ENCODE results near the gene YIPF4. TPM values are rescaled to one million over a fixed set of nuclear protein-coding genes. Genes with fewer than 3 reads are reported as not detected.
"Not testable (repeated sequence)": the region's sequence is repeated elsewhere in the genome, so short reads cannot be mapped to it uniquely, and the experiment has no call there.

The YIPF4 gene
- total and polyA plus RNA-seq, 2 donors (not counting 3 experiments of a cell fraction or from before 2014, with no cell fraction given) = 8.6 to 40.1 TPM

DNA sequence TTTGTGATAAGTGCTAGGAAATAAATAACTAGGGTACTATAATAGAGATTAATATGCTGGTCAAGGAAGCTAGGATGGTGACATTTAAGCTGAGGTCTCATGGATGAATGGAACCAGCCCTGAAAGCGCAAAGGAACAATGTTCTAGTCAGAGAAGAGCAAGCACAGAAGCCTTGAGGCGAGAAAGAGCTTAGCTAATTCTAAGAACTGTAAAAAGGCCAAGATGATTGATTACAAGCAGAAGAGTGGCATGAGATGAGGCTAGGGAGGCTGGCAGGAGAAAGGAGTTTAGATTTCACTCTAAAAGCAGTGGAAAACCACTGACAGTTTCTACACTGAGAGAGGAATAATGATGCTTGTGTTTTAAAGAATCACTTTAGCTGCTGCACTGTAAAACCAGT, 3.4 kb upstream of the YIPF4 start:
- no TSS peak for BruUV-seq (replicated peaks)
- intact Hi-C loops (cut with micrococcal nuclease) = no loop called here
- Histone ChIP-seq H3K9me3 (replicated peaks; ENCODE audit: control insufficient read depth, insufficient read depth, low read length) (no peaks in the 10 kb centered on the region), H3K27me3 (ENCODE audit: control insufficient read depth in 2 of 2, insufficient read depth in 2 of 2, low read length in 2 of 2) (peaks cover 0 to 2% of the 10 kb centered on the region in 2 experiments), H3K4me2 (ENCODE audit: insufficient read depth, low read length) (no peak overlapping the region), H3K36me3 (ENCODE audit: control insufficient read depth in 2 of 2, extremely low read depth in 1 of 2, insufficient read depth in 2 of 2, low read length in 2 of 2) (no peaks in the 10 kb centered on the region), H2AFZ (ENCODE audit: low read depth, low read length) (no peak overlapping the region), H3K79me2 (ENCODE audit: control insufficient read depth, insufficient read depth, low read length) (peaks cover 15% of the 10 kb centered on the region), H3K27ac (ENCODE audit: insufficient read depth, low read depth, low read length) (no peak overlapping the region), H4K20me1 (replicated peaks; ENCODE audit: control insufficient read depth, extremely low read depth, insufficient read depth, low read length) (no peaks in the 10 kb centered on the region), H3K9me1 (replicated peaks; ENCODE audit: control insufficient read depth, extremely low read depth, insufficient read depth, low read length) (no peaks in the 10 kb centered on the region), H3K4me1 (ENCODE audit: control insufficient read depth, extremely low read depth, insufficient read depth, low read length) (peaks cover 11% of the 10 kb centered on the region), H3K4me3 (replicated peaks in 1 of 3; ENCODE audit: insufficient read depth in 1 of 3, low read depth in 1 of 3, low read length in 3 of 3) (no peak overlapping the region), H3K9ac (replicated peaks; ENCODE audit: extremely low read depth, insufficient read depth, low read length) (no peak overlapping the region)
- ChIA-PET CTCF (interaction anchor here (0.9 kb wide), 1 partner anchor 108 kb away, joined by 3 read pairs; the partner anchor contains the start of gene SLC30A6), POLR2A (no interaction called here)
- no peak for DNase-seq (ENCODE audit: low read depth, low spot score)
- no peak for FAIRE-seq
- TF ChIP-seq, protein P1, sequence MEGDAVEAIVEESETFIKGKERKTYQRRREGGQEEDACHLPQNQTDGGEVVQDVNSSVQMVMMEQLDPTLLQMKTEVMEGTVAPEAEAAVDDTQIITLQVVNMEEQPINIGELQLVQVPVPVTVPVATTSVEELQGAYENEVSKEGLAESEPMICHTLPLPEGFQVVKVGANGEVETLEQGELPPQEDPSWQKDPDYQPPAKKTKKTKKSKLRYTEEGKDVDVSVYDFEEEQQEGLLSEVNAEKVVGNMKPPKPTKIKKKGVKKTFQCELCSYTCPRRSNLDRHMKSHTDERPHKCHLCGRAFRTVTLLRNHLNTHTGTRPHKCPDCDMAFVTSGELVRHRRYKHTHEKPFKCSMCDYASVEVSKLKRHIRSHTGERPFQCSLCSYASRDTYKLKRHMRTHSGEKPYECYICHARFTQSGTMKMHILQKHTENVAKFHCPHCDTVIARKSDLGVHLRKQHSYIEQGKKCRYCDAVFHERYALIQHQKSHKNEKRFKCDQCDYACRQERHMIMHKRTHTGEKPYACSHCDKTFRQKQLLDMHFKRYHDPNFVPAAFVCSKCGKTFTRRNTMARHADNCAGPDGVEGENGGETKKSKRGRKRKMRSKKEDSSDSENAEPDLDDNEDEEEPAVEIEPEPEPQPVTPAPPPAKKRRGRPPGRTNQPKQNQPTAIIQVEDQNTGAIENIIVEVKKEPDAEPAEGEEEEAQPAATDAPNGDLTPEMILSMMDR (IDR thresholded peaks at IDR 0.05; ENCODE audit: extremely low read depth in 1 of 2, insufficient read depth in 1 of 2, low read depth in 1 of 2, low read length in 2 of 2) = no peak
- TF ChIP-seq EZH2 (IDR thresholded peaks at IDR 0.05; ENCODE audit: borderline replicate concordance, low read depth, low read length, severe bottlenecking) = no peak
- TF ChIP-seq MYC (IDR thresholded peaks at IDR 0.05; ENCODE audit: low read depth, low read length) = no peak
- no peak for TF ChIP-seq MAX (IDR thresholded peaks at IDR 0.05; ENCODE audit: insufficient read depth, insufficient read length)
- no peak for TF ChIP-seq POLR2AphosphoS5 (IDR thresholded peaks at IDR 0.05; ENCODE audit: insufficient read depth, low read depth, low read length)
- TF ChIP-seq POLR2A (IDR thresholded peaks at IDR 0.05; ENCODE audit: low read depth, low read length) = no peak
- TF ChIP-seq JUN (IDR thresholded peaks at IDR 0.05; ENCODE audit: borderline replicate concordance, insufficient read depth, insufficient read length, low read depth) = no peak
- TF ChIP-seq GATA2 (IDR thresholded peaks at IDR 0.05; ENCODE audit: insufficient read depth, insufficient read length, low read depth, low read length) = no peak
- TF ChIP-seq FOS (IDR thresholded peaks at IDR 0.05; ENCODE audit: borderline replicate concordance, insufficient read depth, low read length) = no peak
- dilution Hi-C loops (cut with MboI; ENCODE audit: extremely low pct_ligation_motif_present, low sequenced_read_pairs) = no loop called here

DNA sequence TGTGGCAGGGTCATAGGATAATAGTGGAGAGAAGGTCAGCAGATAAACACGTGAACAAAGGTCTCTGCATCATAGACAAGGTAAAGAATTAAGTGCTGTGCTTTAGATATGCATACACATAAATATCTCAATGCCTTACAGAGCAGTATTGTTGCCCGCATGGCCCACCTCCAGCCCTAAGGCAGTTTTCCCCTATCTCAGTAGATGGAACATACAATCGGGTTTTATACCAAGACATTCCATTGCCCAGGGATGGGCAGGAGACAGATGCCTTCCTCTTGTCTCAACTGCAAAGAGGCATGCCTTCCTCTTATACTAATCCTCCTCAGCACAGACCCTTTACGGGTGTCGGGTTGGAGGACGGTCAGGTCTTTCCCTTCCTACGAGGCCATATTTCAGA, 1.9 kb upstream of the YIPF4 start:
- intact Hi-C loops (cut with micrococcal nuclease) = loop anchor here (2.0 to 5.0 kb wide), 2 partner anchors 109 to 213 kb away; partner anchors contain the start of gene SPAST

More for the DNA sequence above, 1.9 kb upstream of the YIPF4 start:
- peaks cover 22% of the 10 kb centered on the region for H3K79me2 ChIP-seq (ENCODE audit: control insufficient read depth, insufficient read depth, low read length)
- CTCF ChIA-PET; H3K27me3 ChIP-seq (ENCODE audit: control insufficient read depth in 2 of 2, insufficient read depth in 2 of 2, low read length in 2 of 2); dilution Hi-C loops (cut with MboI; ENCODE audit: extremely low pct_ligation_motif_present, low sequenced_read_pairs); DNase-seq (ENCODE audit: low read depth, low spot score); H3K27ac ChIP-seq (ENCODE audit: insufficient read depth, low read depth, low read length); H3K9me3 ChIP-seq (replicated peaks; ENCODE audit: control insufficient read depth, insufficient read depth, low read length); H3K4me2 ChIP-seq (ENCODE audit: insufficient read depth, low read length); FAIRE-seq; H2AFZ ChIP-seq (ENCODE audit: low read depth, low read length); H3K4me3 ChIP-seq (replicated peaks in 1 of 3; ENCODE audit: insufficient read depth in 1 of 3, low read depth in 1 of 3, low read length in 3 of 3); H3K36me3 ChIP-seq (ENCODE audit: control insufficient read depth in 2 of 2, extremely low read depth in 1 of 2, insufficient read depth in 2 of 2, low read length in 2 of 2); BruUV-seq (replicated peaks); H4K20me1 ChIP-seq (replicated peaks; ENCODE audit: control insufficient read depth, extremely low read depth, insufficient read depth, low read length); POLR2A ChIA-PET; H3K9ac ChIP-seq (replicated peaks; ENCODE audit: extremely low read depth, insufficient read depth, low read length); H3K9me1 ChIP-seq (replicated peaks; ENCODE audit: control insufficient read depth, extremely low read depth, insufficient read depth, low read length): not testable (repeated sequence)
- H3K4me1 ChIP-seq (ENCODE audit: control insufficient read depth, extremely low read depth, insufficient read depth, low read length) = peaks cover 11% of the 10 kb centered on the region

Data from endothelial cell of umbilical vein (primary cell).